Kidney capillary endothelial cell (primary cell): ENCODE results near the gene SLC24A4.

Experiments
- DNase-seq: peaks from one replicate; pipeline ENCODE4 v3.0.0-alpha.2; 2018; ENCODE audit warnings: low spot score

The SLC24A4 gene

GRCh38 chr14:92475451-92476187, 152.7 kb downstream of the SLC24A4 start:
- no peak for DNase-seq

- DNase-seq = no peak
These were observed 157.9 kb downstream of the SLC24A4 start for GRCh38 chr14:92480856-92481255.

- no peak for DNase-seq
These were observed 158.4 kb downstream of the SLC24A4 start for GRCh38 chr14:92481386-92481785.

GRCh38 chr14:92481811-92482555, 159.0 kb downstream of the SLC24A4 start:
- DNase-seq = no peak

GRCh38 chr14:92482621-92483319, 159.8 kb downstream of the SLC24A4 start:
- no peak for DNase-seq

- DNase-seq = no peak
These were observed 161.3 kb downstream of the SLC24A4 start for GRCh38 chr14:92484132-92484823.

GRCh38 chr14:92486881-92487280, 163.9 kb downstream of the SLC24A4 start:
- no peak for DNase-seq

- DNase-seq = no peak
These were observed 164.7 kb downstream of the SLC24A4 start for GRCh38 chr14:92487513-92488133.

GRCh38 chr14:92489394-92490238, 166.7 kb downstream of the SLC24A4 start:
- DNase-seq = no peak

GRCh38 chr14:92490239-92490959, 167.4 kb downstream of the SLC24A4 start:
- no peak for DNase-seq

- no peak for DNase-seq
These were observed 168.8 kb downstream of the SLC24A4 start for GRCh38 chr14:92491782-92492181.

GRCh38 chr14:92492258-92492657, 169.3 kb downstream of the SLC24A4 start:
- no peak for DNase-seq

GRCh38 chr14:92493024-92493423, 170.1 kb downstream of the SLC24A4 start:
- DNase-seq = no peak

- no peak for DNase-seq
These were observed 170.5 kb downstream of the SLC24A4 start for GRCh38 chr14:92493492-92493891.

- DNase-seq = no peak
These were observed 171.5 kb downstream of the SLC24A4 start for GRCh38 chr14:92494512-92494911.

GRCh38 chr14:92495027-92495426, 172.1 kb downstream of the SLC24A4 start:
- peak; percentile 85 for DNase-seq

GRCh38 chr14:92496191-92496857, 173.4 kb downstream of the SLC24A4 start:
- DNase-seq = no peak

GRCh38 chr14:92497391-92497790, 174.4 kb downstream of the SLC24A4 start:
- no peak for DNase-seq

- no peak for DNase-seq
These were observed 176.3 kb downstream of the SLC24A4 start for GRCh38 chr14:92499234-92499633.

- DNase-seq = no peak
These were observed 177.6 kb downstream of the SLC24A4 start for GRCh38 chr14:92500491-92500941.
